HepG2 (cell line): Measurements from ENCODE around the gene BRAP. TPM values are rescaled to one million over a fixed set of nuclear protein-coding genes. Genes with fewer than 3 reads are reported as not detected.

Experiments used
- DR1 ChIP-seq: sonication (generic); formaldehyde crosslinking; IDR thresholded peaks from 2 replicates; pipeline ENCODE4 v1.8.0; 2021; ENCODE audit warnings: mild to moderate bottlenecking, missing genetic modification reagents, inconsistent platforms
- FIP1L1 ChIP-seq: fragments of 200-400 bp; formaldehyde crosslinking; IDR thresholded peaks from 2 replicates; pipeline ENCODE4 v1.6.1; 2018; ENCODE audit warnings: low read depth, mild to moderate bottlenecking, low read length, moderate library complexity, borderline replicate concordance; ENCODE audit not compliant: insufficient read depth
- KLF6 ChIP-seq: IDR thresholded peaks from 2 replicates; pipeline ENCODE4 v1.8.0; 2016; ENCODE audit warnings: missing biosample characterization, missing genetic modification reagents
- LCORL ChIP-seq, 2 experiments: fragments of 450-650 bp in 1 of 2; sonication (generic) in 1 of 2; formaldehyde crosslinking in 1 of 2; IDR thresholded peaks; 2 replicates each; pipeline versions ENCODE4 v1.5.0 to v1.6.1; 2017 to 2020; ENCODE audit warnings: antibody characterized with exemption in 1 of 2, missing genetic modification reagents in 1 of 2
- NR3C1 ChIP-seq: sonication (generic); formaldehyde crosslinking; IDR thresholded peaks from 2 replicates; pipeline ENCODE4 v1.4.0; 2020; ENCODE audit warnings: missing genetic modification reagents
- RFXANK ChIP-seq: IDR thresholded peaks from 2 replicates; pipeline ENCODE4 v1.6.1; 2016
- SP140L ChIP-seq: sonication (generic); formaldehyde crosslinking; IDR thresholded peaks from 2 replicates; pipeline ENCODE4 v1.4.0; 2020; ENCODE audit warnings: missing genetic modification reagents, borderline replicate concordance
- TBX3 ChIP-seq: fragments of 450-650 bp; IDR thresholded peaks from 2 replicates; pipeline ENCODE4 v1.6.1; 2017; ENCODE audit warnings: antibody characterized with exemption, mild to moderate bottlenecking, inconsistent platforms, borderline replicate concordance
- TSC22D2 ChIP-seq: sonication (generic); formaldehyde crosslinking; IDR thresholded peaks from 2 replicates; pipeline ENCODE4 v1.5.1; 2020; ENCODE audit warnings: missing genetic modification reagents, mild to moderate bottlenecking, borderline replicate concordance
- ZFP82 ChIP-seq: sonication (generic); formaldehyde crosslinking; IDR thresholded peaks from 2 replicates; pipeline ENCODE4 v1.5.1; 2020; ENCODE audit warnings: mild to moderate bottlenecking, missing genetic modification reagents, borderline replicate concordance
- ZNF124 ChIP-seq: sonication (generic); formaldehyde crosslinking; IDR thresholded peaks from 2 replicates; pipeline ENCODE4 v1.4.0; 2020; ENCODE audit warnings: missing genetic modification reagents
- ZNF205 ChIP-seq: IDR thresholded peaks from 2 replicates; pipeline ENCODE4 v1.6.1; 2018; ENCODE audit warnings: missing biosample characterization, missing genetic modification reagents
- ZNF263 ChIP-seq: sonication (generic); formaldehyde crosslinking; IDR thresholded peaks from 2 replicates; pipeline ENCODE4 v1.4.0; 2020; ENCODE audit warnings: missing genetic modification reagents
- ZNF546 ChIP-seq: sonication (generic); formaldehyde crosslinking; conservative IDR thresholded peaks from 2 replicates; pipeline ENCODE4 v1.8.1; 2023; ENCODE audit warnings: mild to moderate bottlenecking, missing genetic modification reagents
- ZNF660 ChIP-seq: sonication (generic); formaldehyde crosslinking; IDR thresholded peaks from 2 replicates; pipeline ENCODE4 v1.5.1; 2020; ENCODE audit warnings: mild to moderate bottlenecking, low read depth, missing genetic modification reagents, borderline replicate concordance
- polyA plus RNA-seq, 8 experiments: library from polyadenylated mRNA; depleted of rRNA in 3 of 8; stranded (reverse) in 7 of 8; unstranded in 1 of 8; fragments of >200 nt; fragmentation: Illumina TruSeq in 4 of 8; extraction: Trizol in 4 of 8; gene quantifications; 2 replicates each; pipeline versions ENCODE4 v1.2.1 to v1.2.3, GENCODE V29; 2011 to 2016; ENCODE audit warnings: low read depth in 4 of 8, missing spikeins in 1 of 8, mixed read lengths in 1 of 8; ENCODE audit not compliant: insufficient read depth in 1 of 8
- total RNA-seq, 5 experiments: library from RNA; depleted of rRNA; stranded (reverse); fragments of >200 nt; fragmentation: Illumina TruSeq; extraction: Trizol; gene quantifications; 2 replicates each; pipeline ENCODE4 v1.2.3, GENCODE V29; 2016; ENCODE audit warnings: low read depth in 1 of 5
- TF ChIP-seq, protein P1 (sequence below): sonication (generic); formaldehyde crosslinking; IDR thresholded peaks from 2 replicates; pipeline ENCODE4 v1.5.0; 2020; ENCODE audit warnings: missing genetic modification reagents, mild to moderate bottlenecking, borderline replicate concordance
- TF ChIP-seq, protein P2 (sequence below): sonication (generic); formaldehyde crosslinking; IDR thresholded peaks from 2 replicates; pipeline ENCODE4 v1.8.0; 2022; ENCODE audit warnings: missing genetic modification reagents, mild to moderate bottlenecking, moderate library complexity, borderline replicate concordance
- TF ChIP-seq, protein P3 (sequence below): sonication (generic); formaldehyde crosslinking; IDR thresholded peaks from 2 replicates; pipeline ENCODE4 v1.8.0; 2022; ENCODE audit warnings: mild to moderate bottlenecking, missing genetic modification reagents, moderate library complexity
- TF ChIP-seq, protein P4 (sequence below): sonication (generic); formaldehyde crosslinking; IDR thresholded peaks from 2 replicates; pipeline ENCODE4 v1.4.0; 2020; ENCODE audit warnings: missing genetic modification reagents, borderline replicate concordance
- TF ChIP-seq, protein P5 (sequence below): sonication (generic); formaldehyde crosslinking; IDR thresholded peaks from 2 replicates; pipeline ENCODE4 v1.5.0; 2020; ENCODE audit warnings: missing genetic modification reagents

Gene BRAP
- total and polyA plus RNA-seq, 2 of the 13 experiments (the other 11 are each of a cell fraction or from before 2014, with no cell fraction given), result 8.1 to 15.4 TPM

DNA sequence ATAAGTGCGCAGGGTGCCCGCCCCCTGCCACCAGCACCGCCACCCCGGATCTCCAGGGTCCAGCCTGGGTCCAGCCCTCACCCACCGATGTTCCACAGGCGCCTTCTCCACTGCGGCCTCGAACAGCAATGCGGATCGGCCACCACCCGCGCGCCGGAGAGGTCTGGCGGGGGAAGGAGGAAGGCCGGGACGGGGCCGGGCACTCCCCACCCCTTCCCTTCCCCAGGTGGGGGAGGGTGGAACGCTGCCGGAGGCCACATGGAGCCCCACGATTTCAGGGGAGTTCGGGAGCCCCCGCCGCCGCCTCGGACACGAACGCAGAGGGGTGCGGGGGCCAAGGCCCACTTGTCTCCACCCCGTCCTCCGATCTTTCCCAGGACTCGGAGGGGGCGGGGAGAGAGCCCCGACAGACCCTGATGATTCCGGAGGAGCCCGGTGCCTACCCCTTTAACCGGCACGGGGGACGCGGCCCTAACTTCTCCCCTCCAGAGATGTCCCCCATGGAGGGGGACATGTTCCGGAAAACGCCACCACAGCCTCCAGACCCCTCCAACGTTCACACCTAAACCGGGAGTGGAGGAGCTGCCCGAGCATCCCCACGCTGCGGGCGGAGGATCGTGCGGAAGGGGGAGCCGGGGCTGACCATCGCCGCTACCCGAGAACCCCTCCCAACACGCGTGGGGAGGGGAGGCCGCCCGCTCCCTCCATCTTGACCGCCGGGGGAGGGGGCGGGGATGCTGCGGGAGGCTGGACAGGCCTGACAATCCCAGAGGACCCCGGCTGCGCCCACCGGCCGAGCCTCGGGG, 87.7 kb downstream of the BRAP start (continued):
- TF ChIP-seq, protein P1, sequence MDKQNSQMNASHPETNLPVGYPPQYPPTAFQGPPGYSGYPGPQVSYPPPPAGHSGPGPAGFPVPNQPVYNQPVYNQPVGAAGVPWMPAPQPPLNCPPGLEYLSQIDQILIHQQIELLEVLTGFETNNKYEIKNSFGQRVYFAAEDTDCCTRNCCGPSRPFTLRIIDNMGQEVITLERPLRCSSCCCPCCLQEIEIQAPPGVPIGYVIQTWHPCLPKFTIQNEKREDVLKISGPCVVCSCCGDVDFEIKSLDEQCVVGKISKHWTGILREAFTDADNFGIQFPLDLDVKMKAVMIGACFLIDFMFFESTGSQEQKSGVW (CRISPR knock-in tag), result no peak
- TF ChIP-seq ZNF263 (CRISPR knock-in tag) (no peak), LCORL (IDR thresholded peaks at IDR 0.05) (no peak), LCORL (CRISPR knock-in tag; IDR thresholded peaks at IDR 0.05) (no peak), ZFP82 (CRISPR knock-in tag) (no peak), ZNF546 (CRISPR knock-in tag) (no peak), ZNF124 (no peak), ZNF660 (CRISPR knock-in tag) (no peak), DR1 (no peak), NR3C1 (CRISPR knock-in tag) (no peak), TSC22D2 (CRISPR knock-in tag) (no peak), TBX3 (no peak), RFXANK (CRISPR knock-in tag) (no peak), FIP1L1 (no peak), KLF6 (CRISPR knock-in tag) (no peak), SP140L (CRISPR knock-in tag) (no peak), ZNF205 (no peak)
- TF ChIP-seq, protein P2, sequence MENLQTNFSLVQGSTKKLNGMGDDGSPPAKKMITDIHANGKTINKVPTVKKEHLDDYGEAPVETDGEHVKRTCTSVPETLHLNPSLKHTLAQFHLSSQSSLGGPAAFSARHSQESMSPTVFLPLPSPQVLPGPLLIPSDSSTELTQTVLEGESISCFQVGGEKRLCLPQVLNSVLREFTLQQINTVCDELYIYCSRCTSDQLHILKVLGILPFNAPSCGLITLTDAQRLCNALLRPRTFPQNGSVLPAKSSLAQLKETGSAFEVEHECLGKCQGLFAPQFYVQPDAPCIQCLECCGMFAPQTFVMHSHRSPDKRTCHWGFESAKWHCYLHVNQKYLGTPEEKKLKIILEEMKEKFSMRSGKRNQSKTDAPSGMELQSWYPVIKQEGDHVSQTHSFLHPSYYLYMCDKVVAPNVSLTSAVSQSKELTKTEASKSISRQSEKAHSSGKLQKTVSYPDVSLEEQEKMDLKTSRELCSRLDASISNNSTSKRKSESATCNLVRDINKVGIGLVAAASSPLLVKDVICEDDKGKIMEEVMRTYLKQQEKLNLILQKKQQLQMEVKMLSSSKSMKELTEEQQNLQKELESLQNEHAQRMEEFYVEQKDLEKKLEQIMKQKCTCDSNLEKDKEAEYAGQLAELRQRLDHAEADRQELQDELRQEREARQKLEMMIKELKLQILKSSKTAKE, result no peak
- TF ChIP-seq, protein P3, sequence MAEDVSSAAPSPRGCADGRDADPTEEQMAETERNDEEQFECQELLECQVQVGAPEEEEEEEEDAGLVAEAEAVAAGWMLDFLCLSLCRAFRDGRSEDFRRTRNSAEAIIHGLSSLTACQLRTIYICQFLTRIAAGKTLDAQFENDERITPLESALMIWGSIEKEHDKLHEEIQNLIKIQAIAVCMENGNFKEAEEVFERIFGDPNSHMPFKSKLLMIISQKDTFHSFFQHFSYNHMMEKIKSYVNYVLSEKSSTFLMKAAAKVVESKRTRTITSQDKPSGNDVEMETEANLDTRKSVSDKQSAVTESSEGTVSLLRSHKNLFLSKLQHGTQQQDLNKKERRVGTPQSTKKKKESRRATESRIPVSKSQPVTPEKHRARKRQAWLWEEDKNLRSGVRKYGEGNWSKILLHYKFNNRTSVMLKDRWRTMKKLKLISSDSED (CRISPR knock-in tag), result no peak
- TF ChIP-seq, protein P4, sequence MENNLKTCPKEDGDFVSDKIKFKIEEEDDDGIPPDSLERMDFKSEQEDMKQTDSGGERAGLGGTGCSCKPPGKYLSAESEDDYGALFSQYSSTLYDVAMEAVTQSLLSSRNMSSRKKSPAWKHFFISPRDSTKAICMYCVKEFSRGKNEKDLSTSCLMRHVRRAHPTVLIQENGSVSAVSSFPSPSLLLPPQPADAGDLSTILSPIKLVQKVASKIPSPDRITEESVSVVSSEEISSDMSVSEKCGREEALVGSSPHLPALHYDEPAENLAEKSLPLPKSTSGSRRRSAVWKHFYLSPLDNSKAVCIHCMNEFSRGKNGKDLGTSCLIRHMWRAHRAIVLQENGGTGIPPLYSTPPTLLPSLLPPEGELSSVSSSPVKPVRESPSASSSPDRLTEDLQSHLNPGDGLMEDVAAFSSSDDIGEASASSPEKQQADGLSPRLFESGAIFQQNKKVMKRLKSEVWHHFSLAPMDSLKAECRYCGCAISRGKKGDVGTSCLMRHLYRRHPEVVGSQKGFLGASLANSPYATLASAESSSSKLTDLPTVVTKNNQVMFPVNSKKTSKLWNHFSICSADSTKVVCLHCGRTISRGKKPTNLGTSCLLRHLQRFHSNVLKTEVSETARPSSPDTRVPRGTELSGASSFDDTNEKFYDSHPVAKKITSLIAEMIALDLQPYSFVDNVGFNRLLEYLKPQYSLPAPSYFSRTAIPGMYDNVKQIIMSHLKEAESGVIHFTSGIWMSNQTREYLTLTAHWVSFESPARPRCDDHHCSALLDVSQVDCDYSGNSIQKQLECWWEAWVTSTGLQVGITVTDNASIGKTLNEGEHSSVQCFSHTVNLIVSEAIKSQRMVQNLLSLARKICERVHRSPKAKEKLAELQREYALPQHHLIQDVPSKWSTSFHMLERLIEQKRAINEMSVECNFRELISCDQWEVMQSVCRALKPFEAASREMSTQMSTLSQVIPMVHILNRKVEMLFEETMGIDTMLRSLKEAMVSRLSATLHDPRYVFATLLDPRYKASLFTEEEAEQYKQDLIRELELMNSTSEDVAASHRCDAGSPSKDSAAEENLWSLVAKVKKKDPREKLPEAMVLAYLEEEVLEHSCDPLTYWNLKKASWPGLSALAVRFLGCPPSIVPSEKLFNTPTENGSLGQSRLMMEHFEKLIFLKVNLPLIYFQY (CRISPR knock-in tag), result no peak
- TF ChIP-seq, protein P5, sequence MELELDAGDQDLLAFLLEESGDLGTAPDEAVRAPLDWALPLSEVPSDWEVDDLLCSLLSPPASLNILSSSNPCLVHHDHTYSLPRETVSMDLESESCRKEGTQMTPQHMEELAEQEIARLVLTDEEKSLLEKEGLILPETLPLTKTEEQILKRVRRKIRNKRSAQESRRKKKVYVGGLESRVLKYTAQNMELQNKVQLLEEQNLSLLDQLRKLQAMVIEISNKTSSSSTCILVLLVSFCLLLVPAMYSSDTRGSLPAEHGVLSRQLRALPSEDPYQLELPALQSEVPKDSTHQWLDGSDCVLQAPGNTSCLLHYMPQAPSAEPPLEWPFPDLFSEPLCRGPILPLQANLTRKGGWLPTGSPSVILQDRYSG (CRISPR knock-in tag), result no peak
